Keratinocyte (primary cell): ENCODE data around the gene CABP4. TPM values are rescaled to one million over a fixed set of nuclear protein-coding genes. Genes with fewer than 3 reads are reported as not detected.

Experiments
- DNase-seq: peaks from one replicate; pipeline ENCODE4 v3.0.0-alpha.2; 2011; ENCODE audit warnings: low read depth, missing footprints, low spot score
- FAIRE-seq: peaks from 2 replicates; lab custom pipeline; 2011; peaks lifted over from hg19 to GRCh38; lab: Jason Lieb, UNC
- H2AFZ ChIP-seq: 2 replicates; pipeline ENCODE4 v1.6.0; 2012; ENCODE audit warnings: low read length, control low read depth, inconsistent platforms; ENCODE audit not compliant: control insufficient read depth
- H3K27ac ChIP-seq: 2 replicates; pipeline ENCODE4 v1.5.1; 2011; ENCODE audit warnings: low read length; ENCODE audit not compliant: control insufficient read depth, insufficient read depth
- H3K27me3 ChIP-seq: 3 replicates; pipeline ENCODE4 v1.6.0; 2011; ENCODE audit warnings: low read length; ENCODE audit not compliant: control insufficient read depth, insufficient read depth; ENCODE audit errors: extremely low read depth
- H3K36me3 ChIP-seq, 2 experiments: 2 replicates in 1 of 2; 3 replicates in 1 of 2; pipeline ENCODE4 v1.5.1; 2011; ENCODE audit warnings: low read length in 2 of 2, mild to moderate bottlenecking in 1 of 2; ENCODE audit not compliant: control insufficient read depth in 2 of 2, insufficient read depth in 2 of 2; ENCODE audit errors: extremely low read depth in 1 of 2
- H3K4me1 ChIP-seq: 3 replicates; pipeline ENCODE4 v1.5.1; 2011; ENCODE audit warnings: low read length; ENCODE audit not compliant: control insufficient read depth, insufficient read depth; ENCODE audit errors: extremely low read depth
- H3K4me2 ChIP-seq: 3 replicates; pipeline ENCODE4 v1.6.0; 2011; ENCODE audit warnings: low read depth, low read length; ENCODE audit not compliant: control insufficient read depth, insufficient read depth; ENCODE audit errors: extremely low read depth
- H3K4me3 ChIP-seq, 3 experiments: fragments of 200-600 bp in 1 of 3; sonication (generic) in 1 of 3; 2 replicates in 2 of 3; 3 replicates in 1 of 3; pipeline ENCODE4 v1.5.1; 2011 to 2016; ENCODE audit warnings: low read length in 3 of 3, mild to moderate bottlenecking in 3 of 3, control low read depth in 2 of 3, inconsistent platforms in 1 of 3, low read depth in 1 of 3, mixed read lengths in 1 of 3, mixed run types in 1 of 3, moderate library complexity in 1 of 3; ENCODE audit not compliant: control insufficient read depth in 2 of 3, insufficient read depth in 2 of 3; ENCODE audit errors: extremely low read depth in 1 of 3
- H3K79me2 ChIP-seq: 2 replicates; pipeline ENCODE4 v1.6.0; 2012; ENCODE audit warnings: low read length; ENCODE audit not compliant: control insufficient read depth, insufficient read depth
- H3K9ac ChIP-seq: 3 replicates; pipeline ENCODE4 v1.6.0; 2011; ENCODE audit warnings: low read length; ENCODE audit not compliant: control insufficient read depth, insufficient read depth; ENCODE audit errors: extremely low read depth
- H3K9me1 ChIP-seq: 3 replicates; pipeline ENCODE4 v1.6.0; 2011; ENCODE audit warnings: low read length; ENCODE audit not compliant: control insufficient read depth, insufficient read depth; ENCODE audit errors: extremely low read depth
- H3K9me3 ChIP-seq: 2 replicates; pipeline ENCODE4 v1.5.1; 2012; ENCODE audit warnings: low read depth, low read length; ENCODE audit not compliant: control insufficient read depth
- H4K20me1 ChIP-seq: 3 replicates; pipeline ENCODE4 v1.6.0; 2011; ENCODE audit warnings: low read length; ENCODE audit not compliant: control insufficient read depth, insufficient read depth; ENCODE audit errors: extremely low read depth
- EZH2 ChIP-seq: IDR thresholded peaks from one replicate; pipeline ENCODE4 v1.6.1; 2012; ENCODE audit warnings: inconsistent platforms, mild to moderate bottlenecking, low read length, moderate library complexity
- dilution Hi-C: fragments of 300-500 bp; cut with MboI; formaldehyde crosslinking; loops from one replicate; pipeline ENCODE4 v1.7.0; 2020; ENCODE audit warnings: low sequenced_read_pairs; ENCODE audit not compliant: extremely low pct_ligation_motif_present
- polyA plus RNA-seq, 5 experiments: library from polyadenylated mRNA; depleted of rRNA in 3 of 5; stranded (reverse) in 3 of 5; stranded (forward) in 1 of 5; unstranded in 1 of 5; fragments of >200 nt; gene quantifications; 1 replicate in 1 of 5; 2 replicates in 3 of 5; 3 replicates in 1 of 5; pipeline versions ENCODE4 v1.2.1 to v1.2.3, GENCODE V29; 2011 to 2012; ENCODE audit warnings: missing spikeins in 2 of 5, low read depth in 1 of 5, low replicate concordance in 1 of 5
- TF ChIP-seq, protein P1 (sequence below), 3 experiments: IDR thresholded peaks in 1 of 3; conservative IDR thresholded peaks in 1 of 3; optimal IDR thresholded peaks in 1 of 3; 2 replicates in 2 of 3; 3 replicates in 1 of 3; pipeline versions ENCODE3 to v1.5.1; 2011; ENCODE audit warnings: low read length in 3 of 3, mild to moderate bottlenecking in 3 of 3, moderate library complexity in 2 of 3, control low read depth in 1 of 3, inconsistent platforms in 1 of 3; ENCODE audit not compliant: insufficient read depth in 2 of 3; ENCODE audit errors: extremely low read depth in 1 of 3

Gene CABP4
- polyA plus RNA-seq, 1 donor (not counting 4 experiments of a cell fraction or from before 2014, with no cell fraction given), result not detected

DNA sequence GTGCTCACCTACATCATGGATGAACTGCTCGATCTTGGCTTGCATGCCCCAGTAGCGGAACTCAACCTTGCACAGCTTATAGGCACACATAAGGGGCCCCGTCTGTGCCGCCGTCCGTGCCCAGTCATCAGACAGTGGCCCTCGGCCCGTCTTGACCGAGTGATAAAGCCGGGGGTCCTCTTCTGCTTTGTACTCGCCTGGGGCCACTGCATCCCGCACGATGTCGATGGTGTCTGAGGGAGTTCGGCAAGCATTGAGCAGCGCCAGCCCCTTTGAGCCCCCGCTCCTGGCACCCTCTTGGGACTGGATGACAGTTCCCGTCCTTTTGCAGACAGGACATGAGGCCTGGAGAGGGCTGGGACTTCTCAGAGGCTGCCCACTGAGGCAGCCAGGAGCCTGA lies 46.7 kb downstream of the CABP4 start:
- no peak for FAIRE-seq
- Histone ChIP-seq H2AFZ (no peak overlapping the region), H3K4me1 (peaks cover 15% of the 10 kb centered on the region), H3K36me3 (peaks cover 9 to 18% of the 10 kb centered on the region in 2 experiments), H3K27ac (no peak overlapping the region), H3K9ac (no peak overlapping the region), H4K20me1 (no peaks in the 10 kb centered on the region), H3K27me3 (no peaks in the 10 kb centered on the region), H3K4me3 (no peak overlapping the region), H3K9me1 (no peaks in the 10 kb centered on the region), H3K9me3 (no peaks in the 10 kb centered on the region), H3K79me2 (peaks cover 14% of the 10 kb centered on the region), H3K4me2 (no peak overlapping the region)
- no peak for DNase-seq
- TF ChIP-seq, protein P1, sequence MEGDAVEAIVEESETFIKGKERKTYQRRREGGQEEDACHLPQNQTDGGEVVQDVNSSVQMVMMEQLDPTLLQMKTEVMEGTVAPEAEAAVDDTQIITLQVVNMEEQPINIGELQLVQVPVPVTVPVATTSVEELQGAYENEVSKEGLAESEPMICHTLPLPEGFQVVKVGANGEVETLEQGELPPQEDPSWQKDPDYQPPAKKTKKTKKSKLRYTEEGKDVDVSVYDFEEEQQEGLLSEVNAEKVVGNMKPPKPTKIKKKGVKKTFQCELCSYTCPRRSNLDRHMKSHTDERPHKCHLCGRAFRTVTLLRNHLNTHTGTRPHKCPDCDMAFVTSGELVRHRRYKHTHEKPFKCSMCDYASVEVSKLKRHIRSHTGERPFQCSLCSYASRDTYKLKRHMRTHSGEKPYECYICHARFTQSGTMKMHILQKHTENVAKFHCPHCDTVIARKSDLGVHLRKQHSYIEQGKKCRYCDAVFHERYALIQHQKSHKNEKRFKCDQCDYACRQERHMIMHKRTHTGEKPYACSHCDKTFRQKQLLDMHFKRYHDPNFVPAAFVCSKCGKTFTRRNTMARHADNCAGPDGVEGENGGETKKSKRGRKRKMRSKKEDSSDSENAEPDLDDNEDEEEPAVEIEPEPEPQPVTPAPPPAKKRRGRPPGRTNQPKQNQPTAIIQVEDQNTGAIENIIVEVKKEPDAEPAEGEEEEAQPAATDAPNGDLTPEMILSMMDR (optimal IDR thresholded peaks at IDR 0.05 in 1 of 3, IDR thresholded peaks at IDR 0.05 in 1 of 3, conservative IDR thresholded peaks at IDR 0.05 in 1 of 3; ENCODE audit: extremely low read depth in 1 of 3, insufficient read depth in 2 of 3, low read length in 3 of 3), result no peak
- no peak for TF ChIP-seq EZH2
- dilution Hi-C loops, result no loop called here

DNA sequence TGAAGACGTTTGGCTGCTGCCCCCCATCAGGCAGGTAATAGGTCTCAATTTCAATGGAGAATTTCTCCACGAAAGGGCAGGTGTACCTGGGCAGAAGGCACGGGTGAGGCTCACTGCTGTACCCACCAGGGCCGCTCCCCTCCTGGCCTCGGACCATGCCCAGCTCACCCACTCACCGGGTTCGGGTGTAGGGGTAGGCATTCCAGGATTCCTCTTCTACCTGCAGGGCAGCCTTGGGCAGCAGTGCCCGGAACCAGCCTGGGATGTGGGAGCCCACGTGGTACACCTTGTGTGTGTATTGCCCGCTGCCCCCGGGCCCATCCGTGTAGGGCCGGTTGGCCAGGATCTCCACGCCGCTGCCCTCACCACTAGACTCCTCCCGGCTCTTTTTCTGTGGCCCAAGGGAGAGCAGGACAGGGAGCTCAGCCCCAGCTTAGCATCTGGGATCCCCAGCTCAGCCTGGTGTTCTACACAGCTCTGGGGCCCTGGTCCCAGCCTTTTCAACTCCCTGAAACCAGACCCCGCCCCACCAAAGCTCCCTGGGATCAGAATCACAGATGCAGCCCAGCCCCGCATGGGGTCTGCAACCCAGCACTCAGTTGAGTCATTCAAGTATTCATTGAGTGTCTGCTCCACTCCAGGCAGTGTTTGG lies 47.3 kb downstream of the CABP4 start:
- dilution Hi-C loops, result no loop called here

More for the DNA sequence above, 47.3 kb downstream of the CABP4 start:
- H3K27me3 ChIP-seq, result no peaks in the 10 kb centered on the region
- no peaks in the 10 kb centered on the region for H3K9me1 ChIP-seq
- TF ChIP-seq, protein P1 (optimal IDR thresholded peaks at IDR 0.05 in 1 of 3, IDR thresholded peaks at IDR 0.05 in 1 of 3, conservative IDR thresholded peaks at IDR 0.05 in 1 of 3; ENCODE audit: extremely low read depth in 1 of 3, insufficient read depth in 2 of 3, low read length in 3 of 3), result no peak
- no peak for TF ChIP-seq EZH2
- FAIRE-seq (no peak), DNase-seq (no peak)
- peaks cover 9 to 14% of the 10 kb centered on the region in 2 experiments for H3K36me3 ChIP-seq
- H3K79me2 ChIP-seq, result peaks cover 15% of the 10 kb centered on the region
- H3K4me3 ChIP-seq, result no peak overlapping the region
- H4K20me1 ChIP-seq, result no peaks in the 10 kb centered on the region
- peaks cover 21% of the 10 kb centered on the region for H3K4me1 ChIP-seq
- H2AFZ ChIP-seq, result no peak overlapping the region
- H3K9me3 ChIP-seq, result no peaks in the 10 kb centered on the region
- no peak overlapping the region for H3K4me2 ChIP-seq
- H3K9ac ChIP-seq, result no peak overlapping the region
- H3K27ac ChIP-seq, result no peak overlapping the region
